HUES48 (cell line): ENCODE results near the gene PSRC1.

Experiments used
- H3K27ac ChIP-seq: one replicate; pipeline ENCODE4 v1.7.0; 2013; ENCODE audit warnings: low read depth, low read length, inconsistent platforms
- H3K27me3 ChIP-seq: 2 replicates; pipeline ENCODE4 v1.6.1; 2013; ENCODE audit warnings: mild to moderate bottlenecking, low read length; ENCODE audit not compliant: control insufficient read depth, insufficient read depth
- H3K36me3 ChIP-seq: 2 replicates; pipeline ENCODE4 v1.6.1; 2013; ENCODE audit warnings: low read length; ENCODE audit not compliant: control insufficient read depth, insufficient read depth
- H3K4me1 ChIP-seq: 2 replicates; pipeline ENCODE4 v1.6.1; 2013; ENCODE audit warnings: mild to moderate bottlenecking, low read length; ENCODE audit not compliant: control insufficient read depth, insufficient read depth
- H3K4me3 ChIP-seq: 2 replicates; pipeline ENCODE4 v1.5.1; 2013; ENCODE audit warnings: mild to moderate bottlenecking, low read depth, low read length
- H3K9ac ChIP-seq: 2 replicates; pipeline ENCODE4 v1.6.1; 2013; ENCODE audit warnings: mild to moderate bottlenecking, low read depth, low read length, moderate library complexity
- H3K9me3 ChIP-seq: 2 replicates; pipeline ENCODE4 v1.6.1; 2013; ENCODE audit warnings: low read length; ENCODE audit not compliant: control insufficient read depth, insufficient read depth

PSRC1 gene

DNA sequence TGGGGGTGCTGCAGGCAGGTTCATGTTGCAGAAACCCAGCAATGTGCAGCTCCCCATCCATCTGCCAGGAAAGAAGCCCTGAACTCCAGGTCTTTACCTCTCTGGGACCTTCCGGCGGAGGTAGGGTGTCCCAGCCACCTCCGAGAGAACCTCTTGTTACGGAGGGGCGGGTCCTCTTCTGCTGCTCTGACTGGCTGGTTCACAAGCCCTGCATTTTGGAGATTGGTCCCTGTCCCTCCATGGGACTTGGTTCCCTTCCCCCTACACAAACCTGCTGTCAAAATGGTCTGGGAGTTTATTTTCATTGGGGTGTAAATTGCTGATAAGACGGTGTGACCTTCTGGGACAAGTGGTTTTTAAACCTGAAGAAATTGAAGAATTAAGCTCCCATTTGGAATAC lies 41.6 kb downstream of the PSRC1 start:
- H3K27ac ChIP-seq = no peak overlapping the region
- H3K4me1 ChIP-seq = peaks cover 36% of the 10 kb centered on the region
- H3K9ac ChIP-seq = no peak overlapping the region
- H3K27me3 ChIP-seq = no peaks in the 10 kb centered on the region
- no peak overlapping the region for H3K4me3 ChIP-seq
- no peaks in the 10 kb centered on the region for H3K9me3 ChIP-seq
- peaks cover 26% of the 10 kb centered on the region for H3K36me3 ChIP-seq

GRCh38 chr1:109240158-109241152 lies 42.5 kb downstream of the PSRC1 start:
- Histone ChIP-seq H3K9ac (no peak overlapping the region), H3K36me3 (peaks cover 35% of the 10 kb centered on the region), H3K4me3 (no peak overlapping the region), H3K4me1 (peaks cover 36% of the 10 kb centered on the region), H3K27ac (no peak overlapping the region), H3K27me3 (no peaks in the 10 kb centered on the region), H3K9me3 (no peaks in the 10 kb centered on the region)

- H3K4me1 ChIP-seq = peaks cover 36% of the 10 kb centered on the region
- H3K9ac ChIP-seq = no peak overlapping the region; the same call in 1 of the 2 replicates
- H3K9me3 ChIP-seq = no peaks in the 10 kb centered on the region
- H3K4me3 ChIP-seq = no peak overlapping the region
- H3K27ac ChIP-seq = peak overlapping the region; percentile 14
- H3K36me3 ChIP-seq = peaks cover 42% of the 10 kb centered on the region
- H3K27me3 ChIP-seq = no peaks in the 10 kb centered on the region
Measured at GRCh38 chr1:109239409-109240068, 43.4 kb downstream of the PSRC1 start.

GRCh38 chr1:109239047-109239408 lies 43.9 kb downstream of the PSRC1 start:
- H3K27ac ChIP-seq = peak overlapping the region; percentile 59
- peaks cover 48% of the 10 kb centered on the region for H3K36me3 ChIP-seq
- H3K9me3 ChIP-seq = no peaks in the 10 kb centered on the region

DNA sequence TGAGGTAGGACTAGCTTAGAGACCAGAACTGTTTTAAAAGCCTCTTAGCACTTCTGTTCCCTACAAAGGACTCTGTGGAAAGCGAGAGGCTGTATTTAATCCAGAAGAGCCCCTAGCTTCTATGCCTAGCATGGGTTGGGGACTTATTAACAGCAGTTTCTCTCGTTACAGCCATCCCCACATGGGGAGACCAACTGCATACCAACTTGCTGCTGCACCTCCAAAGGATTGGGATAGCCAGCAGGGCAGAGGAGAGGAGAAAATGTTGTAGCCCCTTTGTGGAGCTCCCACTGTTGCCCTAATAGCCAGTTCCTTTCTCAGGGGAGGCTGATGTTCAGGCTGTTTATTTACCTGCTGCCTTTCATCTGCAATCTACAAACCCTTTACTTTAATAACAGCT lies 44.6 kb downstream of the PSRC1 start:
- Histone ChIP-seq H3K9ac (no peak overlapping the region), H3K36me3 (peaks cover 49% of the 10 kb centered on the region), H3K4me3 (no peak overlapping the region), H3K9me3 (no peaks in the 10 kb centered on the region), H3K27ac (peak overlapping the region; percentile 54), H3K27me3 (no peaks in the 10 kb centered on the region), H3K4me1 (peaks cover 36% of the 10 kb centered on the region)

More at GRCh38 chr1:109239047-109239408, 43.9 kb downstream of the PSRC1 start:
- H3K9ac ChIP-seq = no peak overlapping the region
- H3K4me1 ChIP-seq = peaks cover 36% of the 10 kb centered on the region
- no peak overlapping the region for H3K4me3 ChIP-seq
- no peaks in the 10 kb centered on the region for H3K27me3 ChIP-seq

DNA sequence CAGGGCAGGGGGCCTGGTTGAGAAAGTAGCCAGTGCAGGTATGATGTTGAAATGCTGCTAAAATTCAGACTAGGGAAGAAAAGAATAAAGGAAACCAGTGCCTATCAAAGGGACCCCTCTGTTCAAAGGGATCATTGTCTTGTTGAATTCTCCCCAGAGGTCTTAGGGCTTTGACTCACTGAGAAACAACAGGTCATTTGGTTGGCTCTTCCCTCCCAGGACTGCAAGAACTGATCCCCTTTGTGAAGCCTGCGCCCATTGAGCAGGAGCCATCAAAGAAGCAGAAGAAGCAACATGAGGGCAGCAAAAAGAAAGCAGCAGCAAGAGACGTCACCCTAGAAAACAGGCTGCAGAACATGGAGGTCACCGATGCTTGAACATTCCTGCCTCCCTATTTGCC lies 45.4 kb downstream of the PSRC1 start:
- H3K36me3 ChIP-seq = peaks cover 58% of the 10 kb centered on the region
- no peak overlapping the region for H3K4me3 ChIP-seq
- peak overlapping the region; percentile 61 for H3K27ac ChIP-seq
- H3K4me1 ChIP-seq = peaks cover 36% of the 10 kb centered on the region
- no peaks in the 10 kb centered on the region for H3K9me3 ChIP-seq
- no peak overlapping the region for H3K9ac ChIP-seq
- H3K27me3 ChIP-seq = no peaks in the 10 kb centered on the region

DNA sequence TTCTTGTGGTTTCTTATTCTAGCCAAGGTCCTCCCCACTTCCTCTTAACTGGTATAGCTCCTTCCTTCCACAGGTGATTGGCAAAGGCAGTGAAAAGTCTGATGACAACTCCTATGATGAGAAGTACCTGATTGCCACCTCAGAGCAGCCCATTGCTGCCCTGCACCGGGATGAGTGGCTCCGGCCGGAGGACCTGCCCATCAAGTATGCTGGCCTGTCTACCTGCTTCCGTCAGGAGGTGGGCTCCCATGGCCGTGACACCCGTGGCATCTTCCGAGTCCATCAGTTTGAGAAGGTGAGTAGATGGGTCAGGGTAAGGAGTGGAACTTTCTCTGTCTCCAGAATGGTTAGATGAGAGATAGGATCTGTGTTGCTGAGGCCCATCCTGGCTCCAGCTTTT lies 47.8 kb downstream of the PSRC1 start:
- no peaks in the 10 kb centered on the region for H3K27me3 ChIP-seq
- H3K27ac ChIP-seq = no peak overlapping the region
- H3K4me3 ChIP-seq = no peak overlapping the region
- H3K4me1 ChIP-seq = peaks cover 39% of the 10 kb centered on the region
- H3K36me3 ChIP-seq = peaks cover 80% of the 10 kb centered on the region
- no peaks in the 10 kb centered on the region for H3K9me3 ChIP-seq
- no peak overlapping the region for H3K9ac ChIP-seq

GRCh38 chr1:109231066-109231465 lies 51.9 kb downstream of the PSRC1 start:
- H3K27ac ChIP-seq = peak overlapping the region; percentile 10
- peaks cover 55% of the 10 kb centered on the region for H3K36me3 ChIP-seq
- H3K9me3 ChIP-seq = no peaks in the 10 kb centered on the region
- no peak overlapping the region for H3K9ac ChIP-seq
- H3K4me1 ChIP-seq = peaks cover 37% of the 10 kb centered on the region
- H3K27me3 ChIP-seq = no peaks in the 10 kb centered on the region
- H3K4me3 ChIP-seq = peak overlapping the region; percentile 28; the same call in 1 of the 2 replicates
